ENCODE data around the gene JPH2.
"Not testable (repeated sequence)": the region's sequence is repeated elsewhere in the genome, so short reads cannot be mapped to it uniquely, and the experiment has no call there.

Gene JPH2

GRCh38 chr20:44187054-44187771 lies at the start of gene JPH2:
Gene JPH2, minus strand, starts transcription at chr20:44187188. Its CDS starts 483 bp downstream, at chr20:44186705.
- peak in 5 of 51 donors; percentile 1 to 18 (median 7) for DNase-seq

DNA sequence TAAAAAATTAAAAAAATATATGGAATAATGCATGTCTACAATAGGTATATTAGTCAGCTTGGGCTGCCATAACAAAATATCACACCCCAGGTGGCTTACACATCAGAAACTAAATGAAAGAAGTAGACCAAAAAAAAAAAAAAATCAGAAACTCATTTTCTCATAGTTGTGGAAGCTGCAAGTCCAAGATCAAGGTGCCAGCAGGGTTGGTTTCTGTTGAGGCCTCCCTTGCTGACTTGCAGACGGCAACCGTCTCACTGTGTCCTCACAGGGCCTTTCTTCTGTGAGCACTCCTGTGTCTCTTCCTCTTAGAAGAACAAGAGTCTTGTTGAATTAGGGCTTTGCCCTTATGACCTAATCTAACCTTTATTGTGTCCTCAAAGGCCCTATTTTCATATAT lies 48.7 kb upstream of the JPH2 start:
- DNase-seq, result no peak

- DNase-seq, result no peak
Observed at GRCh38 chr20:44234566-44235317, 47.8 kb upstream of the JPH2 start.

DNA sequence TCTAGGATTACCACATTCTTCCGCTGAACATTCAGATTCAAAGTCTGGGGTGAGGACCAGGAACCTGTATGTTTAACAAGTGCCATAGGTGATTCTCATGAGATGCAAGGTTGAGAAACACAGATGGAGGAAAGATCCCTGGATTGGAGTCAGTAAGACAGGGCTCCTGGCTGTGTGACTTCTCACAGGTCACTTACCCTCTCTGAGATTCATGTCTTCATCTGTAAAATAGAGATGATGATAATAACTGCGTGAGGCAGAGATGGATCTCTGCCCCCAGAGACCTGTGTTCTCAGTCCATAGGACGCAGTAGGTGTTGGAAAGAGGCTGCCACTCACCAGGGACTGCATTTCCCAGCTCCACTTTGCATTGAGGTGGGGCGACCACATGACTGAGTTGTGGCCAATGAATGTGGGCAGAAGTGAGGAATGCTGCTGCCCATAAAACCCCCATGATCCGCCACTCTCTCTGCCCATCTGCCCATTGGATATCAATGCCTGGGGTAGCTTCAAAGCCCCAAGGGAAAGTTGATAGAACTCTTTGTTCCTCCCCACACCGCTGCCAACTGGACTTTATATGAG lies 46.5 kb upstream of the JPH2 start:
- DNase-seq, result no peak

DNA sequence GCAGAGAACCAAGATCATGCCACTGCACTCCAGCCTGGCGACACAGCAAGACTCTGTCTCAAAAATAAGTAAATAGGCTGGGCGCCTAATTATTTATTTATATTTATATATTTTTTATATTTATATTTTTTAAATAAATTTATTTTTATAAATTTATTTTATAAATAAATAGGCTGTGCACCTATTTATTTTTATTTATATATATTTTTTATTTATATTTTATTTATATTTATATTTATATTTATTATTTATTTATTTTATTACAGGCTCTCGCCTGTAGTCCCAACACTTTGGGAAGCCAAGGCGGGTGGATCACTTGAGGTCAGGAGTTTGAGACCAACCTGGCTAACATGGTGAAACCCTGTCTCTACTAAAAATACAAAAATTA lies 45.5 kb upstream of the JPH2 start:
- not testable (repeated sequence) for DNase-seq

DNA sequence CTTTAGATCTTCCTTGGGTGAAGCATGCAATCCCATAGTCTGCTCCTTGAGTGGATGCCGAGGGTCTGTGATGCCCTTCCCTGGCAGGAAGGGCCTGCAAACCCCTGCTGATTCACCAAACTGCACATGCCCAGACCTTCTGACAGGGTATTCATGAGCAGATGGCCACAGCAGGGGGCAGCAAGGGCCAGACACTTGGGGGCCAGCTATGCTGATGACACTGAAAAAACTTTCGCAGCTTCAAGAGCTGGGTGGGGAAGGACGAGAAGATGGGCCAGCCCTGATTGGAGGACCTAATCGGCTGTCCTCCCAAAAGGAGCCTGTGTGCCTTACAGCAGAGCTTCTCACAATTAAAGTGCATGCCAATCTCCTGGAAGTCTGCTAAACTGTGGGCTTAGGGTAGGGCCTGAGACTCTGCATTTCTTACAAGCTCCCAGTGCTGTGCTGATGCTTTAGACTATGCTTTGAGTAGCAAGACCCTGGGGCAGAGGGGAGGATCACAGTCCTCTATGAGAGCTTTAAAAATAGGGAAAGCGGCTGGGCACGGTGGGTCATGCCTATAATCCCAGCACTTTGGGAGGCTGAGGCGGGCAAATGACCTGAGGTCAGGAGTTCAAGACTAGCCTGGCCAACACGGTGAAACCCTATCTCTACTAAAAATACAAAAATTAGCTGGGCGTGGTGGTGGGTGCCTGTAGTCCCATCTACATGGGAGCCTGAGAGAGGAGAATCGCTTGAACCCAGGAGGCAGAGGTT lies 44.9 kb upstream of the JPH2 start:
- DNase-seq, result no peak

GRCh38 chr20:44231193-44231592 lies 44.2 kb upstream of the JPH2 start:
- DNase-seq, result no peak

- no peak for DNase-seq
Observed at GRCh38 chr20:44228465-44229258, 41.7 kb upstream of the JPH2 start.

DNA sequence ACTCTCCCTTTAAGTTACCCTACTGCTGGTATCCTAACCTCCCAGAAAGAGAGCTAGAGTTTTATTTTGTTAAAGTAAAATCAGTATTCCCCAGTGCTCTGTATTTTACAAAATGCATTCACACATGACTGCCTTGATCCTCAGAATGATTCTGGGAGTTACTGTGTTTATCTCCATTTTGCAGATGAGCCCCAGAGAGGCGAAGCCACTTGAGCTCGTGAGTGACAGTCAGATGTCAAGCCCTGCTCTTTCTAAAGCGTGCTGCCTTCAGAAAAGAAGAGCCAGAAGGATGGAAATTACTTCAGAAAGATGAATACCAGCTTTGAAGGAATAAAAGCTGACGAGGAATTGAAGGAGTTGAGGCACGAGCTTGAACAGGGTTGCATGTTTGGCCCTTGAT lies 37.6 kb upstream of the JPH2 start:
- DNase-seq, result no peak

DNA sequence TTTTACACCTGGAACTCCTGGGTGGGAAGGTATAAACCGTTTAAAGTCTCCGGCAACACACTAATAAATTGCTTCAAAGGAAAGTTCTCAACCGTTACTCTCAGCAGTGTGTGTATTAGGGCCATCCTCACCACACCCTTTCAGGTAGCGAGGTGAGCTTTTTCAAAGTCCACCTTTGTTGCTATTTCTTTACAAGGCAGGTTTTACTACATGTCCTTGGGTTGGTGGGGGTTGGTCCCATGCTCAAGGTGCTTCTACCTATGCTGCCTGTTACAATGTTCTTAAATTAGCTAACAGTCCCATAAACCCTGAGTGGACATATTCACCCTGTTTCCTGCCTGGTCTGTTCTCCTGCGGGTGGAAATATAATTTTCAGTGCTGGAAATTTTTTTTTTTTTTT lies 36.7 kb upstream of the JPH2 start:
- no peak for DNase-seq

DNA sequence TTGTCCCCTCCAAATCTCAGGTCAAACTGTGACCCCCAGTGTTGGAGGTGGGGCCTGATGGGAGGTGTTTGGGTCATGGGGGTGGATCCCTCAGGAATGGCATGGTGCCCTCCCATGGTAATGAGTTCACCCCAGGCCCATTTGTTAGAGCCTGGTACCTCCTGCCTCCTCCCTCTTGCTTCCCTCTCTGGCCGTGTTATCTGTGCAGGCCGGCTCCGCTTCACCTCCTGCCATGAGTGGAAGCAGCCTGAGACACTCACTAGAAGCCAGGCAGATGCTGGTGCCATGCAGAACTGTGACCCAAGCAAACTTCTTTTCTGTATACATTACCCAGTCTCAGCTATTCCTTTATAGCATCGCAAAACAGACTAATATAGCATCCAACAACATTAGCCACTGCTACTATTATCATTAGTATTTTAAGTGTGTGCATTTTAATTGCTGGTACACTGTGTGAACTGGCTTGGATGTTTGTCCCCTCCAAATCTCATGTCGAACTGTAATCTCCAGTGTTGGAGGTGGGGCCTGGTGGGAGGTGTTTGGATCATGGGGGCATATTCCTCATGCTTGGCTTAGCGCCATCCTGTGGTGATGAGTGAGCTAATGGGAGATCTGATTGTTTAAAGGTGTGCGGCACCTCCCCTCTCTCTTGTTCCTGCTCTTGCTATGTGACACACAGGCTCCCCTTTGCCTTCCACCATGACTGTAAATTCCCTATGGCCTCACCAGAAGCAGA lies 35.8 kb upstream of the JPH2 start:
- DNase-seq, result no peak

DNA sequence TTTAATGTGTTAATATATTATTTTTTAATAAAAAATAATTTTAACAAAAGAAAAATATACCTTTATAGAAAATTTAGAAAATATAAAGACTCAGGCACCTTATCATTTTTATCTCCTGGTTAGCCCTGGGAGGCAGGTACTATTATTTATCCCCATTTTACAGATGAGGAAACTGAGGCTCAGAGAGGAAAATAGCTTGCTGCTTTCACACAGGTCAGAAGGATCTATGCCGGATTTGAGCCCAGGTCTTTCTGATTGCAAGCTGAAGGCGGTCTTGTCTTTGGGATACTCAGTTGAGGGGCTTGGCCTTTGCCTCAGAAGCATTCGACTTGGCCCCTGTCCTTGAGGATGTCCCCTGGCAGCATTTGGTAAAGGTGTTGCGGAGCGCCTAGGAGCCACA lies 35.0 kb upstream of the JPH2 start:
- DNase-seq, result no peak

DNA sequence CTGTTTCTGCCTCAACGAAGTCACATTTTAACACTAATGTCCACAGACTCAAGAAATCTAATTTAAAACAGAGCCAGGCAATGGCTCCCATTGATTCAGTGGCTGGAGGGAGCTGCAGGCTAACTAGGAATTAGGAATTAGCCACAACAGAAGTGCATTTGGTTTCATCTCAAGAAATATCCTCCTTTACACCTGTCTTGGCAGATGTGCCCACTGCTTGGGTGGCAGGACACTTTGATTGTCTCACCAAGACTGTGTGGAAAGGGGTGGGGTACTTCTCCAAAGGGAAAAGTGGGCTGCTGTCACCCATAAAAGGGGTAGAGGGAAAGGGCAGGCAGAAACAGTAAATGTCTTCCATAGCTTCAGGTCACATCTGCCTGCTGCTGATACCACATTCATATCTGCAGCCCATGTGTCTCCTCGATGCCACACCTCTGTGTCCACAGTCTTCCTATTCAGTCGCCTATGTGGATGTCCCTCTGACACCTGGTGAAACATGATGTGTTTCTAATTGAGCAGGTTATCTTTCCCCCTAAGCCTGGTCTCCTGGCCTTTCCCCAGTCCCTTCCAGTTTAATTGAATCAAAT lies 34.5 kb upstream of the JPH2 start:
- no peak for DNase-seq

- DNase-seq, result no peak
Observed at GRCh38 chr20:44219791-44220190, 32.8 kb upstream of the JPH2 start.

DNA sequence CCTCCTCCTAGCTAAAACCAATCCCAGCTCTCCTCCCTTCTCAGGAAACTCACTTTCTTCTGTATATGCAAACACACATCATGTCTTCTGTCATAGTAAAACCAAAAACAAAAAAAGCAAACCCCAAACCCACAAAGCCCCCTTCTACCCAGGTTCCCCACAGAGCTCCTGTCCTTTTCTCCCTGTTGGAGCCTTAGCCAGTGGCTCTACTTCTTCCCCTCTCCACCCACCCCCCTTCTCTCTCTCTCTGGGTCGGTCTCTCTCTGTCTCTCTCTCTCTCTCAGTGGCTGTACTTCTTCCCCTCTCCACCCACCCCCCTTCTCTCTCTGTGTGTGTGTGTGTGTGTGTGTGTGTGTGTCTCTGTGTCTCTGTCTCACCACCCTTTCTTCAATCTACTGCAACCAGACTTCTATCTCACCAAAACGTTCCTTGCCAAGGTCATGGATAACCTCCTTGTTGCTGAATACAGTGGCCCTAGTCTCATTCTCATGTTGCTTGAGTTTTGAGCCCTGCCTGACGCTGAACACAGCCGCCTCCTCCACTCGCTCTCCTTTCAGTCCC lies 32.3 kb upstream of the JPH2 start:
- DNase-seq, result no peak

GRCh38 chr20:44218446-44218845 lies 31.5 kb upstream of the JPH2 start:
- DNase-seq, result no peak

DNA sequence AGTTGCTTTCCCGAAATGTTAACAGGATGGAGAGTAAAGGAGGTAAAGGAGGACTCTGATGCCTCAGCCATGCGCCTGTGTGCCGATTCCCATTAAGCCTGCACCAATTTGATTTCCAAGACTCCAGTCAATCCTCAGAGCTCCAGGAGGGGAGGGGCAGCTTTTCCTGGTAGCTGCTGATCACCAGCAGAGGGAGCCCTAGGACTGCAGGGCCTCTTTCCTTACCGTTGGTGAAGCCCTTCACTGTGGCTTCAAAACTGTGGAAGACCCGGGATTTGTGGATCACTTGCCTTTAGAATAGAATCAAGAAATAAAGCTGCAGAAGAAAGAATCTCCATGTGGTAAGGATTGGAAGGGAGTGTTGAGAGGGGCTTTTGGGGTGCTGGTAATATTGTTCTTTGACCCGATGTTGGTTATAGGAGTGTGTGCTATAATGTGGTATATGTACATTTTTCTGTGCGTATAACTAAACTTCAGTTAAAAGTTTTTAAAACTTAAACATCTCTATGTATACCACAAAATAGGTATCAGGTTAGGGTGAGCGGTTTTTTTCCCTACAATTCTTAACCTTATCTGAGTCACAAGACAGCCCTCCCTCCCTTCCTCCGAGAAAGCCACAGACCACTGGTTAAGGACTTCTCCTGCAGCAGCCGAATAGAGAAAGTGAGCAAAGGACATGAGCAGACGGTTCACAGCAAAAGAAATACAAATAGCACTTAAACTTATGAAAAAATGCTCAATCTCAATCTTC lies 30.5 kb upstream of the JPH2 start:
- DNase-seq, result peak in 36 of 51 donors; percentile 1 to 67 (median 21)

- DNase-seq, result peak in 36 of 51 donors; percentile 2 to 71 (median 42)
Observed at GRCh38 chr20:44215125-44215524, 28.1 kb upstream of the JPH2 start.

DNA sequence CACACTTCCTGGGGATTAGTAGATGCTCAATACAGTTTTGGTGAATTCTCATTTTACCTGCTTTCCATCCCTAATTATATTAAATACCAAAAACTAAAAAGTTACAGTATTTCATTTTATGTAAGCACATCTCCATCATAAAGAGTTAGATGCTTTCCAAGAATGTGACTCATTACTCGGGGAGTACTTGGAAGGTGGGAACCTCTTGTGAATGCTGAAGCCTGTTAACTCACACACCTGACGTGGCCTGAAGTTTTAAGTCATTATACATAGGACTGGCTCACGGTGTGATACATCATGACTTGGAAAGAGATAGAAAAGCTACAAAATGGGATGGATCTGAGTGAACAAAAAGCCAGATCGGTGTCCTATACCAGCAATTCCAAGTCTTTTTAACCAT lies 25.8 kb upstream of the JPH2 start:
- DNase-seq, result no peak

All from hypothalamus (tissue), 51 donors.